Suprapubic skin (tissue), 4 donors: ENCODE data around the gene PAIP2B.

Experiments
- EP300 ChIP-seq: sonication (generic); formaldehyde crosslinking; IDR thresholded peaks from one replicate; pipeline ENCODE4 v1.6.1; 2017; ENCODE audit warnings: antibody characterized with exemption
- POLR2A ChIP-seq, 2 donors: fragments of 450-650 bp; IDR thresholded peaks; one replicate each; pipeline ENCODE4 v1.6.1; 2017; ENCODE audit warnings: antibody characterized with exemption in 2 of 2, mild to moderate bottlenecking in 2 of 2, moderate library complexity in 2 of 2
- POLR2AphosphoS5 ChIP-seq, 3 donors: sonication (generic); formaldehyde crosslinking; IDR thresholded peaks; one replicate each; pipeline ENCODE4 v1.6.1; 2017; ENCODE audit warnings: antibody characterized with exemption in 3 of 3
- TF ChIP-seq, protein P1 (sequence below), 2 donors: fragments of 200-600 bp in 1 of 2; fragments of 450-650 bp in 1 of 2; sonication (generic) in 1 of 2; IDR thresholded peaks; one replicate each; pipeline ENCODE4 v1.5.1; 2016 to 2019; ENCODE audit warnings: antibody characterized with exemption in 2 of 2, mild to moderate bottlenecking in 1 of 2, moderate library complexity in 1 of 2

DNA sequence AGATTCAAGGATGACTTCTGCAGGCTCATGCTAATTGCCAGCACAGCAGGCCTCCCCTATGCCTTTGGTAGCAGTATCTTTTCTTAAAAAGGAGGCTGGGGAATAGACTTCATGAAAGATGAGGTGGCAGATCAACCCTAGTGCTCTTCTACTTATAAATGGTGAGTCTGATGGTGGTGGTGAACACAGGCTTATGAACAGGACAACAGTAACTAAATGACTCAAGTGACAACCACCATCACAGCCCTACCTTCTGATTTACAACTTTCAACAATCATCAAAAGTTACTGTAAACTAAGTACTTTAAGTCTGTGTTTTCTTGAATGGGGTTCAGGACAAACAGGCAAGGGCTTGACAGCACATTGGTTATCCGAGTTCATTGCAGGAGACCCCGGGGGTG, 39.3 kb downstream of the PAIP2B start:
- TF ChIP-seq, protein P1, sequence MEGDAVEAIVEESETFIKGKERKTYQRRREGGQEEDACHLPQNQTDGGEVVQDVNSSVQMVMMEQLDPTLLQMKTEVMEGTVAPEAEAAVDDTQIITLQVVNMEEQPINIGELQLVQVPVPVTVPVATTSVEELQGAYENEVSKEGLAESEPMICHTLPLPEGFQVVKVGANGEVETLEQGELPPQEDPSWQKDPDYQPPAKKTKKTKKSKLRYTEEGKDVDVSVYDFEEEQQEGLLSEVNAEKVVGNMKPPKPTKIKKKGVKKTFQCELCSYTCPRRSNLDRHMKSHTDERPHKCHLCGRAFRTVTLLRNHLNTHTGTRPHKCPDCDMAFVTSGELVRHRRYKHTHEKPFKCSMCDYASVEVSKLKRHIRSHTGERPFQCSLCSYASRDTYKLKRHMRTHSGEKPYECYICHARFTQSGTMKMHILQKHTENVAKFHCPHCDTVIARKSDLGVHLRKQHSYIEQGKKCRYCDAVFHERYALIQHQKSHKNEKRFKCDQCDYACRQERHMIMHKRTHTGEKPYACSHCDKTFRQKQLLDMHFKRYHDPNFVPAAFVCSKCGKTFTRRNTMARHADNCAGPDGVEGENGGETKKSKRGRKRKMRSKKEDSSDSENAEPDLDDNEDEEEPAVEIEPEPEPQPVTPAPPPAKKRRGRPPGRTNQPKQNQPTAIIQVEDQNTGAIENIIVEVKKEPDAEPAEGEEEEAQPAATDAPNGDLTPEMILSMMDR (IDR thresholded peaks at IDR 0.05), result no peak
- TF ChIP-seq POLR2AphosphoS5 (IDR thresholded peaks at IDR 0.05) (no peak), POLR2A (IDR thresholded peaks at IDR 0.05) (no peak), EP300 (no peak)
